Trophoblast cell (in vitro differentiated cells and primary cell): Measurements from ENCODE around the gene SIAH3.

ENCODE experiments used
- DNase-seq, 2 donors: peaks; one replicate each; pipeline ENCODE4 v3.0.0-alpha.2; 2016
- H2AFZ ChIP-seq: 2 replicates; pipeline ENCODE4 v1.6.1; 2013; ENCODE audit warnings: low read length, moderate library complexity, mild to moderate bottlenecking; ENCODE audit not compliant: insufficient read depth, poor library complexity
- H2AK5ac ChIP-seq: 2 replicates; pipeline ENCODE4 v1.6.1; 2013; ENCODE audit warnings: mild to moderate bottlenecking, low read length
- H2BK120ac ChIP-seq: 2 replicates; pipeline ENCODE4 v1.6.1; 2013; ENCODE audit warnings: low read length, mild to moderate bottlenecking, moderate library complexity; ENCODE audit not compliant: insufficient read depth, poor library complexity
- H2BK12ac ChIP-seq: 2 replicates; pipeline ENCODE4 v1.6.1; 2013; ENCODE audit warnings: mild to moderate bottlenecking, low read length, moderate library complexity
- H2BK5ac ChIP-seq: 2 replicates; pipeline ENCODE4 v1.6.1; 2013; ENCODE audit warnings: low read length, low read depth, moderate library complexity, mild to moderate bottlenecking; ENCODE audit not compliant: poor library complexity
- H3K14ac ChIP-seq: 2 replicates; pipeline ENCODE4 v1.6.1; 2013; ENCODE audit warnings: mild to moderate bottlenecking, low read length
- H3K18ac ChIP-seq: 2 replicates; pipeline ENCODE4 v1.6.1; 2013; ENCODE audit warnings: mild to moderate bottlenecking, low read length
- H3K23ac ChIP-seq: 2 replicates; pipeline ENCODE4 v1.6.1; 2013; ENCODE audit warnings: low read length
- H3K27ac ChIP-seq: 2 replicates; pipeline ENCODE4 v1.5.1; 2013; ENCODE audit warnings: low read depth, mild to moderate bottlenecking, inconsistent platforms, low read length, moderate library complexity
- H3K27me3 ChIP-seq: 2 replicates; pipeline ENCODE4 v1.6.1; 2013; ENCODE audit warnings: inconsistent platforms, mild to moderate bottlenecking, low read length, moderate library complexity; ENCODE audit not compliant: insufficient read depth
- H3K36me3 ChIP-seq, 2 experiments: 1 replicate in 1 of 2; 2 replicates in 1 of 2; pipeline ENCODE4 v1.6.1; 2013; ENCODE audit warnings: low read length in 2 of 2, mild to moderate bottlenecking in 2 of 2, moderate library complexity in 1 of 2; ENCODE audit not compliant: insufficient read depth in 2 of 2, control insufficient read depth in 1 of 2
- H3K4ac ChIP-seq: 2 replicates; pipeline ENCODE4 v1.6.1; 2013; ENCODE audit warnings: low read depth, mild to moderate bottlenecking, low read length, moderate library complexity
- H3K4me1 ChIP-seq, 2 experiments: 1 replicate in 1 of 2; 2 replicates in 1 of 2; pipeline ENCODE4 v1.6.1; 2013; ENCODE audit warnings: low read length in 2 of 2, mild to moderate bottlenecking in 2 of 2, moderate library complexity in 1 of 2; ENCODE audit not compliant: insufficient read depth in 2 of 2, control insufficient read depth in 1 of 2
- H3K4me2 ChIP-seq: 2 replicates; pipeline ENCODE4 v1.6.1; 2013; ENCODE audit warnings: inconsistent platforms, mild to moderate bottlenecking, low read length, moderate library complexity
- H3K4me3 ChIP-seq: 2 replicates; pipeline ENCODE4 v1.5.1; 2013; ENCODE audit warnings: mild to moderate bottlenecking, low read depth, low read length, inconsistent platforms
- H3K79me1 ChIP-seq: one replicate; pipeline ENCODE4 v1.6.1; 2013; ENCODE audit warnings: low read length
- H3K79me2 ChIP-seq: 2 replicates; pipeline ENCODE4 v1.6.1; 2013; ENCODE audit warnings: low read length, mild to moderate bottlenecking; ENCODE audit not compliant: control insufficient read depth, insufficient read depth, poor library complexity
- H3K9ac ChIP-seq: 2 replicates; pipeline ENCODE4 v1.6.1; 2013; ENCODE audit warnings: mild to moderate bottlenecking, low read length
- H3K9me3 ChIP-seq: 2 replicates; pipeline ENCODE4 v1.6.1; 2013; ENCODE audit warnings: low read depth, mild to moderate bottlenecking, control low read depth, inconsistent platforms, low read length; ENCODE audit not compliant: insufficient read depth
- H4K12ac ChIP-seq: 2 replicates; pipeline ENCODE4 v1.6.1; 2013; ENCODE audit warnings: low read depth, mild to moderate bottlenecking, low read length, moderate library complexity
- H4K8ac ChIP-seq: 2 replicates; pipeline ENCODE4 v1.6.1; 2013; ENCODE audit warnings: low read depth, mild to moderate bottlenecking, low read length, moderate library complexity
- H4K91ac ChIP-seq: one replicate; pipeline ENCODE4 v1.6.1; 2013; ENCODE audit warnings: low read depth, mild to moderate bottlenecking, low read length, moderate library complexity
- WGBS: extraction: QIAGEN DNeasy Blood & Tissue Kit; methylation state at CpG from one replicate; pipeline ENCODE4 v1.1.7; 2013; ENCODE audit warnings: missing lambda C conversion rate; ENCODE audit not compliant: insufficient read length, insufficient coverage; ENCODE audit errors: extremely low coverage; 5-methylcytosine and 5-hydroxymethylcytosine counted together

The SIAH3 gene

DNA sequence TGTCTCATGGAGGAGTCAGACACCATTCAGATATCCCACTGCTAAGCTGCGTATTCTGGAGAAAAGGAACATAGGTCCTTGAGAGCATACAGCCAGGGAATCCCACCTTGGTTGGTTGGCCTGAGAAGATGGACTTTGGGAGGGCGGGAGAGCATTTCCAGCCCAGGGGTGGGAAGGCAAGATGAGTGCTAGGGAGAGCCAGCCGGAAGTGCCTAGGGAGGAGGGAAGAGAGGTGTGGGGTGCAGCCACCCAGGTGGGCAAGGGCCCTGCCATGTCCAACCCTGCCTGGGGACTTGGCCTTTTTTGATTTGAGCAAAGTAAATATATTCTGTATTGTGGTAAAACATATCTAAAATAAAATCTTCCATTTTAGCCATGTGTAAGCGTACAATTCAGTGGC lies 19.7 kb downstream of the SIAH3 start:
- H3K27ac ChIP-seq = no peak overlapping the region
- H2AFZ ChIP-seq = no peak overlapping the region
- no peak overlapping the region for H3K4me3 ChIP-seq
- H3K9me3 ChIP-seq = no peaks in the 10 kb centered on the region
- no peak overlapping the region for H2BK5ac ChIP-seq
- H3K23ac ChIP-seq = no peak overlapping the region
- no peaks in the 10 kb centered on the region for H3K27me3 ChIP-seq
- no peak overlapping the region for H2BK120ac ChIP-seq
- H3K79me2 ChIP-seq = no peaks in the 10 kb centered on the region
- H3K36me3 ChIP-seq = no peaks in the 10 kb centered on the region
- no peak overlapping the region for H3K14ac ChIP-seq
- H4K8ac ChIP-seq = no peak overlapping the region
- no peak overlapping the region for H4K12ac ChIP-seq
- H3K9ac ChIP-seq = no peak overlapping the region
- H3K4me1 ChIP-seq = no peaks in the 10 kb centered on the region
- H3K4ac ChIP-seq = no peak overlapping the region
- no peak for DNase-seq
- no peak overlapping the region for H4K91ac ChIP-seq
- no peak overlapping the region for H3K4me2 ChIP-seq
- no peak overlapping the region for H3K18ac ChIP-seq
- no peaks in the 10 kb centered on the region for H3K79me1 ChIP-seq
- H2BK12ac ChIP-seq = no peak overlapping the region
- WGBS = no CpG with 5 or more reads among the region's 4 CpGs
- no peak overlapping the region for H2AK5ac ChIP-seq

GRCh38 chr13:45830121-45830520 lies 21.4 kb downstream of the SIAH3 start:
- Histone ChIP-seq H3K23ac (no peak overlapping the region), H2AK5ac (no peak overlapping the region)
- no CpG with 5 or more reads among the region's 5 CpGs for WGBS

DNA sequence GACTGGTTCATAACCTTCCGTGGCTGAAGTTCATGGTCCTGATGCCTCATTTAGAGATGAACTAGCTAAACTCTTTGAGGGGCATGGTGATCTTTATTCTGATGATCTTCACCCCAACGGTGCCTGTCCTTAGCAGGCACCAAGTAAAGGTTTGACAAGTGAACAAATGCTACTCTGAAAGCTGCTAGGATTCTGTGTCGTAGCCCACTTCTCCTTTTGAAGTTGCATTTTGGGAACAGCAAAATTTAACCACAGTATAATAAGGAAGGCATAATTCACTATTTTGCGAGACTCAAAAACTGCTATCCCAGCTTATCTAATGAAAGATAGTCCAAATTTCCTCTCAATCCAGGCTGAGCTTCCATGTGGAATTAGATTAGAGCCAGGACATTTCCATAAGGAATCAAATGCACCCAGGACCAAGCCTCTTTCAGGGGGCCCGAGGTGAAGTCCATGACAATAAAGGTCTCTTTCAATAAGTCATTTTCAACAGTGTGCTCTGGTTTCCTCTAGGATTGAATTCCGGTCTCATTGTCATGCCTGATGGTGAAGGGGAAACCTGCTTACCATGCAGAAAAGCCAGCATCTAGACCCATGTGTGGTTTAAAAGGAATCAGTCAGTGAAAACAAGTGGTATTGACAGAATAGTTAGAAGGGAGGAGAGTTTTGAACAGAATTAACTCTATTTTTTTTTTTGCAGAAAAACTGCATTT lies 23.1 kb downstream of the SIAH3 start:
- Histone ChIP-seq H3K4me3 (no peak overlapping the region), H3K27me3 (no peaks in the 10 kb centered on the region), H3K4me1 (no peaks in the 10 kb centered on the region), H3K14ac (no peak overlapping the region), H2BK5ac (no peak overlapping the region), H2AFZ (no peak overlapping the region), H4K91ac (no peak overlapping the region), H3K36me3 (no peaks in the 10 kb centered on the region), H3K79me2 (no peaks in the 10 kb centered on the region), H2BK12ac (no peak overlapping the region), H2AK5ac (no peak overlapping the region), H3K18ac (no peak overlapping the region), H3K4ac (no peak overlapping the region), H4K12ac (no peak overlapping the region), H3K23ac (no peak overlapping the region), H4K8ac (no peak overlapping the region), H3K27ac (no peak overlapping the region), H3K9me3 (no peaks in the 10 kb centered on the region), H3K4me2 (no peak overlapping the region), H2BK120ac (no peak overlapping the region), H3K79me1 (no peaks in the 10 kb centered on the region), H3K9ac (no peak overlapping the region)
- DNase-seq = no peak
- no CpG with 5 or more reads among the region's 6 CpGs for WGBS

More at GRCh38 chr13:45830121-45830520, 21.4 kb downstream of the SIAH3 start:
- H3K36me3 ChIP-seq = no peaks in the 10 kb centered on the region
- H3K79me1 ChIP-seq = no peaks in the 10 kb centered on the region
- H3K14ac ChIP-seq = no peak overlapping the region
- no peak overlapping the region for H2AFZ ChIP-seq
- no peak overlapping the region for H4K8ac ChIP-seq
- no peak for DNase-seq
- no peak overlapping the region for H2BK12ac ChIP-seq
- H4K91ac ChIP-seq = no peak overlapping the region
- no peaks in the 10 kb centered on the region for H3K9me3 ChIP-seq
- H3K4me1 ChIP-seq = no peaks in the 10 kb centered on the region
- no peak overlapping the region for H2BK120ac ChIP-seq
- no peak overlapping the region for H2BK5ac ChIP-seq
- H3K4me3 ChIP-seq = no peak overlapping the region
- no peak overlapping the region for H3K4ac ChIP-seq
- H3K4me2 ChIP-seq = no peak overlapping the region
- no peaks in the 10 kb centered on the region for H3K79me2 ChIP-seq
- H3K27ac ChIP-seq = no peak overlapping the region
- H4K12ac ChIP-seq = no peak overlapping the region
- no peak overlapping the region for H3K9ac ChIP-seq
- H3K18ac ChIP-seq = no peak overlapping the region
- no peaks in the 10 kb centered on the region for H3K27me3 ChIP-seq

DNA sequence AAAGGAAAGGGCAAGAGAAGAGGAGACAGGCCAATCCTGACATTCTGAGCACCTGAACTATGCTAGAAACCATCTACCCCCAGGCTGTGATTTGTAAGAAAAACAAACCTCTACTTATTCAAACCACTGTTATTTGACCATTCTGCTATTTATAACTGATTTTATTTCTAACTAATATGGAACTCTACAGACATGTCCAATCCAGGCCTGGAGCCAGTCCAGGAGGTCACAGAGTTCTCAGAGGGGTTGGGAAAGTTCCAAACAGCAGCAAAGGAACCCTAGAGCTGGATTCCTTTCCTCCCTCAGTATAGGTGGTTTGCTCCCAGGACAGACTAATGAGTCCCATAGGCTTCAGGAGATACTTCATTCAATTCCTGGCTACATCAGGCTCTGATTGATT lies 24.2 kb downstream of the SIAH3 start:
- no peak for DNase-seq

More for the DNA sequence above, 24.2 kb downstream of the SIAH3 start:
- H3K9ac ChIP-seq = no peak overlapping the region
- H2AFZ ChIP-seq = no peak overlapping the region
- no peaks in the 10 kb centered on the region for H3K27me3 ChIP-seq
- no peaks in the 10 kb centered on the region for H3K36me3 ChIP-seq
- H3K14ac ChIP-seq = no peak overlapping the region
- no peak overlapping the region for H4K8ac ChIP-seq
- no peaks in the 10 kb centered on the region for H3K9me3 ChIP-seq
- no peak overlapping the region for H4K12ac ChIP-seq
- H3K79me2 ChIP-seq = no peaks in the 10 kb centered on the region
- H2AK5ac ChIP-seq = no peak overlapping the region
- H3K4me1 ChIP-seq = no peaks in the 10 kb centered on the region
- no peak overlapping the region for H4K91ac ChIP-seq
- H2BK5ac ChIP-seq = no peak overlapping the region
- H3K18ac ChIP-seq = no peak overlapping the region
- no peak overlapping the region for H3K4me3 ChIP-seq
- no peak overlapping the region for H3K4ac ChIP-seq
- H3K27ac ChIP-seq = no peak overlapping the region
- no peak overlapping the region for H3K23ac ChIP-seq
- H2BK12ac ChIP-seq = no peak overlapping the region
- no peak overlapping the region for H3K4me2 ChIP-seq
- H3K79me1 ChIP-seq = no peaks in the 10 kb centered on the region
- H2BK120ac ChIP-seq = no peak overlapping the region
